OCI-LY7 (cell line): ENCODE results near the gene HMGB4.

Source experiments
- EZH2phosphoT487 ChIP-seq: fragments of 200-600 bp; sonication (generic); IDR thresholded peaks from 2 replicates; pipeline ENCODE4 v1.6.1; 2018; ENCODE audit warnings: low read depth, borderline replicate concordance, mild to moderate bottlenecking, mixed run types, antibody characterized with exemption, low read length, moderate library complexity, mixed read lengths
- TF ChIP-seq, protein P1 (sequence below): fragments of 200-600 bp; sonication (generic); conservative IDR thresholded peaks from 2 replicates; pipeline ENCODE4 v1.5.1; 2014; ENCODE audit warnings: mild to moderate bottlenecking, antibody characterized with exemption, low read length, moderate library complexity, mixed read lengths

DNA sequence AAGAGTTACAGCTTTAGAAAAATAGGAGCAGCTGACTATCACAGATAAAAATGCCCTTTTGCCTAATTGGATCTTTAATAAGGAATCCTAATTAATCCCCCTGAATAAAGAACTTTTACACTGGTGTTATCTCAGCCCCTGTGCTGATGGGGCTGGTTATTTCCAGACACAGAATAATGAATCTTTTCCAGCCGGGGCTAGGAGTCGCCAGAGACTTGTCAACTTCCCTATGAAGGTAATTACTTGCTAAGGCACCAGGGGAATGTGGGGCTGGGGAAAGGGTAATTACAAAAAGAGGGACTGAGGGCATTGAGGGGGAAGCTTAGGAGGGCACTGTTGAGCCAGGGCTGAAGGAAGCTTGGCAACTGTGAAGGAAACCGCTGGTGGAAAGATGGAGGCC is 34.5 kb downstream of the HMGB4 start:
- TF ChIP-seq, protein P1, sequence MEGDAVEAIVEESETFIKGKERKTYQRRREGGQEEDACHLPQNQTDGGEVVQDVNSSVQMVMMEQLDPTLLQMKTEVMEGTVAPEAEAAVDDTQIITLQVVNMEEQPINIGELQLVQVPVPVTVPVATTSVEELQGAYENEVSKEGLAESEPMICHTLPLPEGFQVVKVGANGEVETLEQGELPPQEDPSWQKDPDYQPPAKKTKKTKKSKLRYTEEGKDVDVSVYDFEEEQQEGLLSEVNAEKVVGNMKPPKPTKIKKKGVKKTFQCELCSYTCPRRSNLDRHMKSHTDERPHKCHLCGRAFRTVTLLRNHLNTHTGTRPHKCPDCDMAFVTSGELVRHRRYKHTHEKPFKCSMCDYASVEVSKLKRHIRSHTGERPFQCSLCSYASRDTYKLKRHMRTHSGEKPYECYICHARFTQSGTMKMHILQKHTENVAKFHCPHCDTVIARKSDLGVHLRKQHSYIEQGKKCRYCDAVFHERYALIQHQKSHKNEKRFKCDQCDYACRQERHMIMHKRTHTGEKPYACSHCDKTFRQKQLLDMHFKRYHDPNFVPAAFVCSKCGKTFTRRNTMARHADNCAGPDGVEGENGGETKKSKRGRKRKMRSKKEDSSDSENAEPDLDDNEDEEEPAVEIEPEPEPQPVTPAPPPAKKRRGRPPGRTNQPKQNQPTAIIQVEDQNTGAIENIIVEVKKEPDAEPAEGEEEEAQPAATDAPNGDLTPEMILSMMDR, result no peak
- TF ChIP-seq EZH2phosphoT487, result no peak
